Activated CD4-positive, alpha-beta T cell treated with anti-CD3 and anti-CD28 coated beads for 36 hours (primary cell): Measurements from ENCODE around the gene TNS1. TPM values are rescaled to one million over a fixed set of nuclear protein-coding genes. Genes with fewer than 3 reads are reported as not detected.
A peak's percentile ranks its signal among the peaks of the same experiment; 100 is the strongest.

Source experiments
- ATAC-seq: fragments of 200-7000 bp; cut with Tn5 transposase; one replicate; pipeline ENCODE4 v1.10.0; 2021; ENCODE audit warnings: mild to moderate bottlenecking, moderate library complexity
- CTCF ChIA-PET: fragments of 350-600 bp; sonication (Branson Sonifier 250); formaldehyde crosslinking; loops from one replicate; lab custom pipeline; 2021; ENCODE audit warnings: antibody characterized with exemption; lab: Charles Lee
- POLR2A ChIA-PET: fragments of 350-600 bp; sonication (Branson Sonifier 250); formaldehyde crosslinking; loops from one replicate; lab custom pipeline; 2021; ENCODE audit warnings: antibody characterized with exemption, inconsistent platforms; lab: Charles Lee
- DNase-seq: peaks from one replicate; pipeline ENCODE4 v3.0.0-alpha.2; 2020
- H3K27ac Mint-ChIP-seq: one replicate; pipeline ENCODE4 v1.8.0; 2021; ENCODE audit warnings: mixed read lengths
- H3K27me3 Mint-ChIP-seq: one replicate; pipeline ENCODE4 v1.8.0; 2021; ENCODE audit warnings: mixed read lengths
- H3K36me3 Mint-ChIP-seq: one replicate; pipeline ENCODE4 v1.8.0; 2021; ENCODE audit warnings: low read depth, mixed read lengths
- H3K4me1 Mint-ChIP-seq: one replicate; pipeline ENCODE4 v1.8.0; 2021; ENCODE audit warnings: mixed read lengths
- H3K4me3 Mint-ChIP-seq: one replicate; pipeline ENCODE4 v1.8.0; 2021; ENCODE audit warnings: mild to moderate bottlenecking, moderate library complexity, mixed read lengths
- H3K9me3 Mint-ChIP-seq: one replicate; pipeline ENCODE4 v1.8.0; 2021; ENCODE audit warnings: low read depth, mixed read lengths
- intact Hi-C, 2 experiments: fragments of 100-400 bp; cut with DNase I in 1 of 2; cut with micrococcal nuclease in 1 of 2; formaldehyde crosslinking; loops; one replicate each; pipeline versions ENCODE4 v1.14.2 to v1.15.1; 2022 to 2024; cut with DNase I, micrococcal nuclease
- total RNA-seq, 2 experiments: library from RNA; stranded (reverse); gene quantifications; one replicate each; pipeline ENCODE4 v1.2.3, GENCODE V29; 2021

The TNS1 gene
- total RNA-seq, 2 experiments from 2014 or later, result 0.64 to 0.88 TPM

- DNase-seq (no peak), ATAC-seq (no peak)
- H3K27me3 Mint-ChIP-seq, result peaks cover 18% of the 10 kb centered on the region
- ChIA-PET CTCF (no interaction called here), POLR2A (no interaction called here)
- no peak overlapping the region for H3K4me3 Mint-ChIP-seq
- H3K4me1 Mint-ChIP-seq, result no peaks in the 10 kb centered on the region
- H3K9me3 Mint-ChIP-seq, result no peaks in the 10 kb centered on the region
- no peak overlapping the region for H3K27ac Mint-ChIP-seq
- no peaks in the 10 kb centered on the region for H3K36me3 Mint-ChIP-seq
- intact Hi-C loops, result no loop called here
These were observed 94.3 kb downstream of the TNS1 start for GRCh38 chr2:217908544-217908943.

GRCh38 chr2:217907266-217907665, 95.5 kb downstream of the TNS1 start:
- ChIA-PET CTCF (interaction anchor here (0.9 kb wide), 1 partner anchor 20 kb away, joined by 3 read pairs; no protein-coding TSS in a partner anchor), POLR2A (no interaction called here)
- Mint-ChIP-seq H3K9me3 (no peaks in the 10 kb centered on the region), H3K36me3 (no peaks in the 10 kb centered on the region), H3K4me1 (peaks cover 4% of the 10 kb centered on the region), H3K27ac (no peak overlapping the region), H3K27me3 (peaks cover 20% of the 10 kb centered on the region), H3K4me3 (no peak overlapping the region)
- no peak for DNase-seq
- no peak for ATAC-seq
- intact Hi-C loops, result no loop called here

DNA sequence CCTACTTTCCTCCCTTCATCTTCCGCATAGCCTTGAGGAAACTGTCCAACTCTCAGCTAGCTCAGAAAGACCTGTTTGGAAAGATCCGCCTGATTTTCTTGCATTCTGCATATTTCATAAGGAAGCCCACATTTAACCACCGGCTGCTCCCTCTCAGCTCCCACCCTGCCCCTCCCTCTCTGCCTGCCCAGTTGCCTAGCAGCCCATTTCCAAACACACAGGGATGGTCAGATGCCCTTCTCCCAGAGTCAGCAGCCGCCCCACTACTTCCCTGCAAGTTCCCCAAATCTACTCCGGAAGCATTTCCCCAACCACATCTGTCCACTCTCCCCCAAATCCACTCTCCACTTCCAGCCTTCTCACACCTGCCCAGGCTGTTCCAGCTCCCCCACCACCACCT, 96.0 kb downstream of the TNS1 start:
- peaks cover 6% of the 10 kb centered on the region for H3K4me1 Mint-ChIP-seq
- ATAC-seq, result no peak
- no peak for DNase-seq
- no peak overlapping the region for H3K4me3 Mint-ChIP-seq
- no peaks in the 10 kb centered on the region for H3K36me3 Mint-ChIP-seq
- CTCF ChIA-PET, result interaction anchor here (0.9 kb wide), 1 partner anchor 20 kb away, joined by 3 read pairs; no protein-coding TSS in a partner anchor
- H3K27ac Mint-ChIP-seq, result no peak overlapping the region
- POLR2A ChIA-PET, result no interaction called here
- peaks cover 20% of the 10 kb centered on the region for H3K27me3 Mint-ChIP-seq
- no peaks in the 10 kb centered on the region for H3K9me3 Mint-ChIP-seq
- intact Hi-C loops, result no loop called here

- Mint-ChIP-seq H3K27me3 (peaks cover 22% of the 10 kb centered on the region), H3K4me1 (peaks cover 6% of the 10 kb centered on the region), H3K36me3 (no peaks in the 10 kb centered on the region), H3K9me3 (no peaks in the 10 kb centered on the region), H3K4me3 (no peak overlapping the region), H3K27ac (no peak overlapping the region)
- ATAC-seq (no peak), DNase-seq (no peak)
- CTCF ChIA-PET, result no interaction called here
- POLR2A ChIA-PET, result no interaction called here
- intact Hi-C loops, result no loop called here
These were observed 96.9 kb downstream of the TNS1 start for GRCh38 chr2:217905896-217906295.

GRCh38 chr2:217905395-217905794, 97.4 kb downstream of the TNS1 start:
- CTCF ChIA-PET, result no interaction called here
- POLR2A ChIA-PET, result no interaction called here
- no peak for ATAC-seq
- no peak for DNase-seq
- Mint-ChIP-seq H3K36me3 (no peaks in the 10 kb centered on the region), H3K27me3 (peaks cover 22% of the 10 kb centered on the region), H3K4me1 (peaks cover 6% of the 10 kb centered on the region), H3K4me3 (no peak overlapping the region), H3K27ac (no peak overlapping the region), H3K9me3 (no peaks in the 10 kb centered on the region)
- intact Hi-C loops, result no loop called here

DNA sequence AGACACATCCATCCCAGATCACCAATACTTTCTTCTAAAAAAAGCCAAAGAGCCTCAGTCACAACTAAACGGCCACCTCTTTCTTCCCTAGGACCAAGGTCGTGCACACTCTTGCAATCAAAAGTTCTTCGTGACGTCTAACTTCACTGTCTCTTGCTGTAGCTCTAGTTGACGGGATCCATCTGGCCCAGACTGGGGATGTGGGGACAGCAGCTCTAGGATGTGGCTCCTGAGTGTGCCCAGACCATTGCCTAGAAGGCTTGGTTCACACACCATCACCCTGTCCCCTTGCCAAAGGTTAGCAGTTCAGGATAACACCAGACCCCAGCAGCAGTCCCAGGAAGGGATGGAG, 98.2 kb downstream of the TNS1 start:
- peaks cover 22% of the 10 kb centered on the region for H3K27me3 Mint-ChIP-seq
- CTCF ChIA-PET, result no interaction called here
- no peaks in the 10 kb centered on the region for H3K9me3 Mint-ChIP-seq
- H3K4me3 Mint-ChIP-seq, result no peak overlapping the region
- DNase-seq (no peak), ATAC-seq (no peak)
- H3K4me1 Mint-ChIP-seq, result peaks cover 6% of the 10 kb centered on the region
- H3K36me3 Mint-ChIP-seq, result no peaks in the 10 kb centered on the region
- POLR2A ChIA-PET, result interaction anchor here (0.5 kb wide), 1 partner anchor 478 kb away, joined by 3 read pairs; the partner anchor contains the start of gene SLC11A1
- intact Hi-C loops, result no loop called here
- no peak overlapping the region for H3K27ac Mint-ChIP-seq

GRCh38 chr2:217903859-217904613, 98.8 kb downstream of the TNS1 start:
- H3K9me3 Mint-ChIP-seq, result no peaks in the 10 kb centered on the region
- intact Hi-C loops, result no loop called here
- H3K4me3 Mint-ChIP-seq, result no peak overlapping the region
- no peaks in the 10 kb centered on the region for H3K36me3 Mint-ChIP-seq
- peaks cover 6% of the 10 kb centered on the region for H3K4me1 Mint-ChIP-seq
- ChIA-PET CTCF (interaction anchor here (0.6 kb wide), 1 partner anchor 13 kb away, joined by 3 read pairs; no protein-coding TSS in a partner anchor), POLR2A (interaction anchor here (0.5 kb wide), 1 partner anchor 478 kb away, joined by 3 read pairs; the partner anchor contains the start of gene SLC11A1)
- H3K27me3 Mint-ChIP-seq, result peaks cover 22% of the 10 kb centered on the region
- no peak for DNase-seq
- no peak for ATAC-seq
- no peak overlapping the region for H3K27ac Mint-ChIP-seq

- H3K36me3 Mint-ChIP-seq, result no peaks in the 10 kb centered on the region
These were observed 99.5 kb downstream of the TNS1 start for GRCh38 chr2:217903142-217903858.

GRCh38 chr2:217902379-217903141, 100.2 kb downstream of the TNS1 start:
- CTCF ChIA-PET, result interaction anchor here (0.6 to 0.8 kb wide), 3 partner anchors 37 to 112 kb away, joined by 3 read pairs; no protein-coding TSS in a partner anchor
- DNase-seq, result peak; percentile 51
- Mint-ChIP-seq H3K27ac (peak overlapping the region; percentile 10), H3K36me3 (no peaks in the 10 kb centered on the region), H3K27me3 (peaks cover 19% of the 10 kb centered on the region), H3K4me1 (peaks cover 6% of the 10 kb centered on the region), H3K9me3 (no peaks in the 10 kb centered on the region), H3K4me3 (no peak overlapping the region)
- peak; percentile 59 for ATAC-seq
- POLR2A ChIA-PET, result no interaction called here
- intact Hi-C loops, result no loop called here

More at GRCh38 chr2:217903142-217903858, 99.5 kb downstream of the TNS1 start:
- POLR2A ChIA-PET, result no interaction called here
- H3K27me3 Mint-ChIP-seq, result peaks cover 22% of the 10 kb centered on the region
- CTCF ChIA-PET, result interaction anchor here (0.6 kb wide), 2 partner anchors 12 to 38 kb away, joined by 3 read pairs; no protein-coding TSS in a partner anchor
- no peak for DNase-seq
- no peak overlapping the region for H3K4me3 Mint-ChIP-seq
- ATAC-seq, result no peak
- H3K9me3 Mint-ChIP-seq, result no peaks in the 10 kb centered on the region
- intact Hi-C loops, result no loop called here
- H3K27ac Mint-ChIP-seq, result peak overlapping the region; percentile 10
- peaks cover 6% of the 10 kb centered on the region for H3K4me1 Mint-ChIP-seq

DNA sequence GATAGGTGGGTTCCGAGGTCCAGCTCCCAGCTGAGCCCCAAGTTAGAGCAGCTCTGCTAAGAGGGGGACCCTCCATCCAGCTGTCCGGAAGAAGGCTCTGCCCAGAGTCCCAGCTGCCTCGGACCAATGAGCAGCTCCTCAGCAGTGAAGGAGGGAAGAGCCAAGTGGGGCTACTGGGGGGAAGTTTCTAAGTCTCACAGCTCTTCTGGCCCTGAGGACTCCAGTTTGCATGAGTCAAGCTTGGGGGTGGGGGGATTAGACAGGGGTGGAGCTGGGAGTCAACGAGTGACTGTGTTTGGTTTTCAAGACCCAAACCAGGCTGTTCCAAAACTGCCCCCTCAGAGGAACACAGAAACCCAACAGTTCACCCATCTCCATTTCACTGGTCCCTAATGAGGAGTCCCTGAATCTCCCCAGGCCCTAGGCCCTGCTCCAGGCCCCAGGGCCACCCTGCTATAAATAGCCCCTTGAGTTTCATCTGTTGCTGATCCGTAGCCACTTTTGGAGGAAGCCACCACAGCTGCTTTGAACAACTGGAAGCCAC, 100.9 kb downstream of the TNS1 start:
- Mint-ChIP-seq H3K4me3 (no peak overlapping the region), H3K27ac (no peak overlapping the region), H3K27me3 (peaks cover 17% of the 10 kb centered on the region), H3K4me1 (peaks cover 6% of the 10 kb centered on the region), H3K36me3 (no peaks in the 10 kb centered on the region), H3K9me3 (no peaks in the 10 kb centered on the region)
- ATAC-seq, result peak; percentile 37
- intact Hi-C loops, result no loop called here
- DNase-seq, result no peak
- POLR2A ChIA-PET, result no interaction called here
- CTCF ChIA-PET, result interaction anchor here (0.6 to 0.9 kb wide), 5 partner anchors 15 to 114 kb away, joined by 3 to 4 read pairs (median 3); no protein-coding TSS in a partner anchor

DNA sequence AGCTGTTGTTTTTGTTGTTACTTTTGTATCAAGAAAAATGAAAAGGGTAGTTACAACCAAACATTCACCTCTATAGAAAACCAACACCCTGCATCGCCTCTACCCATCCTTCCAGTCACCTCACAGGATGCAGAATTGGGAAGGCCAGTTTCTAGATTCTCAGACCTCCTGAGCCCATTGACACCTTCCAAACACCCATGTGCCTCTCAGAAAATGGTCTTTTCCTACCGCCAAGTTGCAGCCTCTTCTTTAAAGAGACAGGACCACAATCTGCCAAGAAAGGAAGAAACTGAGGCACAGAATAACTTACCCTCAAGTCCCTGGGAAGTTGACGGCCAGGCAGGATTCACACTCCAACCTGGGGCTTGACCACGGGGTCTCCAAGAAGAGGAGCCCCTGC, 101.4 kb downstream of the TNS1 start:
- ChIA-PET CTCF (interaction anchor here (0.6 to 0.9 kb wide), 3 partner anchors 14 to 113 kb away, joined by 3 to 4 read pairs (median 3); no protein-coding TSS in a partner anchor), POLR2A (no interaction called here)
- Mint-ChIP-seq H3K27ac (no peak overlapping the region), H3K27me3 (peaks cover 15% of the 10 kb centered on the region), H3K9me3 (no peaks in the 10 kb centered on the region), H3K4me1 (peaks cover 6% of the 10 kb centered on the region), H3K4me3 (no peak overlapping the region), H3K36me3 (no peaks in the 10 kb centered on the region)
- intact Hi-C loops, result no loop called here
- DNase-seq, result no peak
- no peak for ATAC-seq
